CD4-positive, alpha-beta memory T cell (primary cell): Measurements from ENCODE around the gene ATXN7L2. TPM values are rescaled to one million over a fixed set of nuclear protein-coding genes. Genes with fewer than 3 reads are reported as not detected.
A peak's percentile ranks its signal among the peaks of the same experiment; 100 is the strongest.
"Not testable (repeated sequence)": the region's sequence is repeated elsewhere in the genome, so short reads cannot be mapped to it uniquely, and the experiment has no call there.

Source experiments
- CTCF ChIA-PET: fragments of 350-600 bp; sonication (Branson Sonifier 250); formaldehyde crosslinking; loops from one replicate; lab custom pipeline; 2021; ENCODE audit warnings: inconsistent platforms; ENCODE audit not compliant: partially characterized antibody; lab: Charles Lee
- POLR2A ChIA-PET: fragments of 350-600 bp; sonication (Branson Sonifier 250); formaldehyde crosslinking; loops from one replicate; lab custom pipeline; 2021; ENCODE audit not compliant: partially characterized antibody; lab: Charles Lee
- DNase-seq, 5 donors: peaks; one replicate each; pipeline versions ENCODE4 v3.0.0 to v3.0.0-alpha.2; 2020 to 2022; ENCODE audit warnings: mixed read lengths in 1 of 5
- H3K27ac ChIP-seq: one replicate; pipeline ENCODE4 v1.7.0; 2013; ENCODE audit warnings: low read depth, low read length
- H3K27me3 ChIP-seq: 2 replicates; pipeline ENCODE4 v1.7.0; 2013; ENCODE audit warnings: mild to moderate bottlenecking, low read length, moderate library complexity; ENCODE audit not compliant: insufficient read depth
- H3K36me3 ChIP-seq: 2 replicates; pipeline ENCODE4 v1.7.0; 2013; ENCODE audit warnings: mild to moderate bottlenecking, low read length, moderate library complexity; ENCODE audit not compliant: insufficient read depth
- H3K4me1 ChIP-seq: 2 replicates; pipeline ENCODE4 v1.7.0; 2013; ENCODE audit warnings: mild to moderate bottlenecking, low read length, moderate library complexity; ENCODE audit not compliant: insufficient read depth
- H3K4me3 ChIP-seq, 2 donors: one replicate each; pipeline ENCODE4 v1.7.0; 2013; ENCODE audit warnings: low read length in 2 of 2, mild to moderate bottlenecking in 1 of 2
- H3K9me3 ChIP-seq, 2 donors: one replicate each; pipeline ENCODE4 v1.7.0; 2013; ENCODE audit warnings: low read length in 2 of 2, control low read depth in 1 of 2; ENCODE audit not compliant: control insufficient read depth in 1 of 2
- H3K27ac Mint-ChIP-seq, 7 donors: one replicate each; pipeline ENCODE4 v1.8.0; 2020 to 2021; ENCODE audit warnings: mixed read lengths in 7 of 7, mild to moderate bottlenecking in 6 of 7, inconsistent platforms in 3 of 7, moderate library complexity in 3 of 7
- H3K27me3 Mint-ChIP-seq, 2 donors: one replicate each; pipeline ENCODE4 v1.8.0; 2020 to 2021; ENCODE audit warnings: mixed read lengths in 2 of 2
- H3K36me3 Mint-ChIP-seq, 2 donors: one replicate each; pipeline ENCODE4 v1.8.0; 2020 to 2021; ENCODE audit warnings: mixed read lengths in 2 of 2, inconsistent platforms in 1 of 2, mild to moderate bottlenecking in 1 of 2
- H3K4me1 Mint-ChIP-seq, 4 donors: one replicate each; pipeline ENCODE4 v1.8.0; 2020 to 2021; ENCODE audit warnings: mixed read lengths in 4 of 4, mild to moderate bottlenecking in 1 of 4
- H3K4me3 Mint-ChIP-seq, 8 donors: one replicate each; pipeline ENCODE4 v1.8.0; 2020 to 2021; ENCODE audit warnings: mixed read lengths in 8 of 8, mild to moderate bottlenecking in 7 of 8, moderate library complexity in 6 of 8, inconsistent platforms in 3 of 8
- H3K9me3 Mint-ChIP-seq, 8 donors: one replicate each; pipeline ENCODE4 v1.8.0; 2020 to 2021; ENCODE audit warnings: mixed read lengths in 8 of 8, mild to moderate bottlenecking in 5 of 8, inconsistent platforms in 3 of 8, moderate library complexity in 1 of 8
- intact Hi-C: fragments of 100-400 bp; cut with micrococcal nuclease; formaldehyde crosslinking; loops from one replicate; pipeline ENCODE4 v1.15.1; 2023
- polyA plus RNA-seq, 2 donors: library from polyadenylated mRNA; unstranded; fragments of 300-500 nt; fragmentation: Illumina TruSeq; gene quantifications; one replicate each; pipeline ENCODE4 v1.2.3, GENCODE V29; 2021
- total RNA-seq, 2 experiments: library from RNA; stranded (reverse); gene quantifications; one replicate each; pipeline ENCODE4 v1.2.3, GENCODE V29; 2021

Gene ATXN7L2
- total and polyA plus RNA-seq, 4 experiments from 2014 or later = 1.9 to 9.0 (median 7.1) TPM

- DNase-seq, H3K36me3 ChIP-seq, POLR2A ChIA-PET, H3K27me3 ChIP-seq, intact Hi-C loops, H3K27ac Mint-ChIP-seq, H3K27ac ChIP-seq, H3K9me3 ChIP-seq, H3K9me3 Mint-ChIP-seq, H3K4me1 ChIP-seq, CTCF ChIA-PET, H3K4me3 ChIP-seq, H3K4me3 Mint-ChIP-seq, H3K4me1 Mint-ChIP-seq, H3K36me3 Mint-ChIP-seq: not testable (repeated sequence)
- peaks cover 18 to 20% of the 10 kb centered on the region in 2 donors for H3K27me3 Mint-ChIP-seq
Measured at GRCh38 chr1:109445949-109446695, 37.6 kb upstream of the ATXN7L2 start.

GRCh38 chr1:109447524-109447923 is 36.2 kb upstream of the ATXN7L2 start:
- Mint-ChIP-seq H3K4me1 (no peaks in the 10 kb centered on the region), H3K9me3 (peaks cover 0 to 13% (median 3%) of the 10 kb centered on the region in 8 donors), H3K27ac (no peak overlapping the region), H3K36me3 (no peaks in the 10 kb centered on the region), H3K27me3 (peaks cover 21 to 23% of the 10 kb centered on the region in 2 donors), H3K4me3 (no peak overlapping the region)
- POLR2A ChIA-PET = no interaction called here
- H3K27me3 ChIP-seq = peaks cover 3% of the 10 kb centered on the region
- H3K4me3 ChIP-seq = no peak overlapping the region
- no peaks in the 10 kb centered on the region for H3K4me1 ChIP-seq
- no peak for DNase-seq
- intact Hi-C loops = no loop called here
- CTCF ChIA-PET = no interaction called here
- no peak overlapping the region for H3K27ac ChIP-seq
- no peaks in the 10 kb centered on the region for H3K36me3 ChIP-seq
- no peaks in the 10 kb centered on the region for H3K9me3 ChIP-seq

DNA sequence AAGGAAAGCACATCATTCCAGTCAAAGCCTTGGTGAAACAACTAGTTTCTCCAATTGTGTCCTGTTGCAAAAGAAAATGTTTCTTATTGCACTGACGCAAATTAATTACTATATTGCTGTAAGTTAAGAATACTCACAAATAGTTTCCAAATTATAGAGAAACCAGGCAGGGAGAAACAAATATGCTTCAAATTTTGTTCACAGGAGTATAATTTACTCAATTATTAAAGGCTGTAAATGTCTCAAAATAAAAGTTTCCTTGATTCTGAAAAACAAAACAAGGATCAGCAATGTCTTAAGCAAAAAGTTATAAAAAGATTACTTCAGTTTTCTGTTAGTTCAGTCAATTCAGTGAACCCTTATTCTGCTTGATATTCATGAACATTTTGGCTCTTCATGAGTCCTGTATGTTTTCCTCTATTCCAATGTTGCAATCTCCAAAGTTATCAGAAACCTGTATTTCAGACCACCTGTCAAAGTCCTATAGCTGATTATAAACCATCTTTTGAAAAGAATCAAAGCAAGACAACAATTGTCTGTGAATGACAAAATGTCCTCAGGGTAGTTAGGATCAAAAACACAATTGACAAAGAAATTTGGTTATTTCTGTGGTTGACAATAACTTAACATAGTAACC is 29.1 kb upstream of the ATXN7L2 start:
- peaks cover 2 to 5% of the 10 kb centered on the region in 2 donors for H3K36me3 Mint-ChIP-seq
- DNase-seq = no peak
- Histone ChIP-seq H3K27me3 (no peaks in the 10 kb centered on the region), H3K4me3 (no peak overlapping the region), H3K9me3 (peaks cover 0 to 4% of the 10 kb centered on the region in 2 donors), H3K36me3 (no peaks in the 10 kb centered on the region), H3K27ac (no peak overlapping the region), H3K4me1 (no peaks in the 10 kb centered on the region)
- no peaks in the 10 kb centered on the region for H3K4me1 Mint-ChIP-seq
- peaks cover 27 to 40% of the 10 kb centered on the region in 2 donors for H3K27me3 Mint-ChIP-seq
- ChIA-PET POLR2A (no interaction called here), CTCF (no interaction called here)
- H3K27ac Mint-ChIP-seq = no peak overlapping the region
- intact Hi-C loops = no loop called here
- peaks cover 5 to 38% (median 23%) of the 10 kb centered on the region in 8 donors for H3K9me3 Mint-ChIP-seq
- no peak overlapping the region for H3K4me3 Mint-ChIP-seq

- POLR2A ChIA-PET = interaction anchor here (0.8 kb wide), 1 partner anchor 39 kb away, joined by 4 read pairs; no protein-coding TSS in a partner anchor
Measured at GRCh38 chr1:109457819-109458218, 25.9 kb upstream of the ATXN7L2 start.

GRCh38 chr1:109466125-109466451 is 17.6 kb upstream of the ATXN7L2 start:
- Histone ChIP-seq H3K4me3 (peak overlapping the region in 1 of 2 donors; percentile 46), H3K27me3 (peaks cover 44% of the 10 kb centered on the region)
- intact Hi-C loops = no loop called here

More at GRCh38 chr1:109457819-109458218, 25.9 kb upstream of the ATXN7L2 start:
- peaks cover 2 to 5% of the 10 kb centered on the region in 2 donors for H3K36me3 Mint-ChIP-seq
- Histone ChIP-seq H3K9me3 (peaks cover 0 to 4% of the 10 kb centered on the region in 2 donors), H3K4me3 (no peak overlapping the region), H3K27me3 (peaks cover 6% of the 10 kb centered on the region), H3K36me3 (no peaks in the 10 kb centered on the region), H3K27ac (no peak overlapping the region), H3K4me1 (no peaks in the 10 kb centered on the region)
- H3K27me3 Mint-ChIP-seq = peaks cover 23 to 42% of the 10 kb centered on the region in 2 donors
- DNase-seq = no peak
- H3K4me1 Mint-ChIP-seq = no peaks in the 10 kb centered on the region
- no peak overlapping the region for H3K27ac Mint-ChIP-seq
- H3K9me3 Mint-ChIP-seq = peaks cover 5 to 28% (median 19%) of the 10 kb centered on the region in 8 donors
- intact Hi-C loops = no loop called here
- H3K4me3 Mint-ChIP-seq = no peak overlapping the region
- CTCF ChIA-PET = no interaction called here

DNA sequence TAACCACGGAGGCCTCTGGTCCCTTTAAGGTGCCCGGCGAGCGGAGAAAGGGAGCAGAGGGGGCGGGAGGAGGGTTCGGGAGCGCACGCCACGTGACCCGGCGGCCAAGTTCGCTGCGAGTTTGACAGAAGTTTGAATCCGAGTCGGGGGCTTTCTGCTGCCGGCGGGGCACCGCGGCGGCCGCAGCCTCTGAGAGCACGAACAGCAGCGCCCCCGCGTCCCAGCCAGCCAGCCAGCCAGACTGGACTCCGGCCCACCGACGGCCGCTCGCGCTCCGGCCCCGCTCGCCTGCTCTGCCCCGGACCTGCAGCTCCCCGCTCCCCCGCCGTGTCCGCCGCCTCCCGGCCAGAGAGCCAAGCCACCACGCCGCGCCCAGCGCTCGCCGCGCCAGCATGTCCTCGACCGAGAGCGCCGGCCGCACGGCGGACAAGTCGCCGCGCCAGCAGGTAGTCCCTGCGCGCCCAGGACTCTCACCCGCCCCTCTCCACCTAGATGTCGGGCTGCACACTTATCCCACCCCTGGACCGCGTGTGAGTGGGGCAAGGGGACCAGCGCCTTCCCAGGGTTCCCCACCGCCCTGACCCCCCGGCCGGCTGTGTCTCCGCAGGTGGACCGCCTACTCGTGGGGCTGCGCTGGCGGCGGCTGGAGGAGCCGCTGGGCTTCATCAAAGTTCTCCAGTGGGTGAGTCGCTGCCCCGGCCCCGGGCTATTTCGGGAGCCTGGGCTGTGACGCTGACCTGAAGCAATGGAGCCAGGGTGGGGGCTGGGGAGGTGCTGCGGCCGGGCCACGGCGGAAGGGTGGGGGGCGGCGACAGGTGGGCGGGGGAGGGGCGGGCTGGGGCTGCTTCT is 17.0 kb upstream of the ATXN7L2 start, which contains the start of gene SYPL2:
SYPL2 (plus strand) TSS at position 95 of the 849 bp plus-strand sequence; CDS start at position 393, 298 bp downstream.
- intact Hi-C loops = no loop called here
- H3K4me3 ChIP-seq = peak within 1 kb of the TSS in 1 of 2 donors; percentile 46
- H3K36me3 Mint-ChIP-seq = no peaks in the 10 kb centered on the region
- no peak for DNase-seq
- peak within 1 kb of the TSS in 1 of 7 donors; percentile 59 for H3K27ac Mint-ChIP-seq
- peaks cover 38 to 59% of the 10 kb centered on the region in 2 donors for H3K27me3 Mint-ChIP-seq
- ChIA-PET POLR2A (no interaction called here), CTCF (no interaction called here)
- peaks cover 0 to 7% (median 2%) of the 10 kb centered on the region in 4 donors for H3K4me1 Mint-ChIP-seq
- H3K9me3 ChIP-seq = no peaks in the 10 kb centered on the region
- no peaks in the 10 kb centered on the region for H3K36me3 ChIP-seq
- H3K4me1 ChIP-seq = no peaks in the 10 kb centered on the region
- H3K4me3 Mint-ChIP-seq = peak within 1 kb of the TSS; percentile 67 to 86 (median 74)
- H3K27me3 ChIP-seq = peaks cover 44% of the 10 kb centered on the region
- H3K9me3 Mint-ChIP-seq = no peaks in the 10 kb centered on the region
- H3K27ac ChIP-seq = no peak within 1 kb of the TSS

More at GRCh38 chr1:109466125-109466451, 17.6 kb upstream of the ATXN7L2 start:
- Mint-ChIP-seq H3K36me3 (no peaks in the 10 kb centered on the region), H3K4me3 (peak overlapping the region; percentile 67 to 86 (median 74)), H3K9me3 (no peaks in the 10 kb centered on the region), H3K27me3 (peaks cover 38 to 64% of the 10 kb centered on the region in 2 donors), H3K4me1 (peaks cover 0 to 7% (median 2%) of the 10 kb centered on the region in 4 donors), H3K27ac (peak overlapping the region in 1 of 7 donors; percentile 59)
- Histone ChIP-seq H3K4me1 (no peaks in the 10 kb centered on the region), H3K36me3 (no peaks in the 10 kb centered on the region), H3K27ac (no peak overlapping the region), H3K9me3 (no peaks in the 10 kb centered on the region)
- DNase-seq = no peak
- ChIA-PET POLR2A (no interaction called here), CTCF (no interaction called here)
